ENCODE results near the gene SERPINB4.
"Not testable (repeated sequence)": the region's sequence is repeated elsewhere in the genome, so short reads cannot be mapped to it uniquely, and the experiment has no call there.

The SERPINB4 gene

GRCh38 chr18:63644142-63644541 is at the start of gene SERPINB4:
Gene SERPINB4 (minus strand): TSS chr18:63644256. CDS start chr18:63643577, 679 bp downstream.
- DNase-seq, result not testable (repeated sequence)

GRCh38 chr18:63689064-63689463 is 45.0 kb upstream of the SERPINB4 start:
- no peak for DNase-seq

GRCh38 chr18:63686871-63687270 is 42.8 kb upstream of the SERPINB4 start:
- no peak for DNase-seq

GRCh38 chr18:63684718-63685117 is 40.7 kb upstream of the SERPINB4 start:
- DNase-seq, result no peak

- DNase-seq, result no peak
These were observed 39.8 kb upstream of the SERPINB4 start for GRCh38 chr18:63683890-63684289.

- DNase-seq, result no peak
These were observed 39.1 kb upstream of the SERPINB4 start for GRCh38 chr18:63683152-63683551.

GRCh38 chr18:63681449-63682340 is 37.6 kb upstream of the SERPINB4 start:
- peak; percentile 52 for DNase-seq

GRCh38 chr18:63679820-63680606 is 36.0 kb upstream of the SERPINB4 start:
- no peak for DNase-seq

- no peak for DNase-seq
These were observed 33.6 kb upstream of the SERPINB4 start for GRCh38 chr18:63677500-63678225.

- DNase-seq, result peak; percentile 16
These were observed 32.7 kb upstream of the SERPINB4 start for GRCh38 chr18:63676526-63677323.

GRCh38 chr18:63664571-63664970 is 20.5 kb upstream of the SERPINB4 start:
- no peak for DNase-seq

GRCh38 chr18:63661750-63662149 is 17.7 kb upstream of the SERPINB4 start, which contains the start of gene SERPINB3:
Gene SERPINB3 (minus strand): TSS chr18:63661893. CDS start chr18:63661216, 677 bp downstream.
- DNase-seq, result not testable (repeated sequence)

- DNase-seq, result not testable (repeated sequence)
These were observed 14.9 kb upstream of the SERPINB4 start for GRCh38 chr18:63658920-63659319.

GRCh38 chr18:63650271-63650670 is 6.2 kb upstream of the SERPINB4 start:
- not testable (repeated sequence) for DNase-seq

GRCh38 chr18:63648241-63648640 is 4.2 kb upstream of the SERPINB4 start:
- DNase-seq, result no peak

GRCh38 chr18:63646936-63647335 is 2.9 kb upstream of the SERPINB4 start:
- no peak for DNase-seq

- not testable (repeated sequence) for DNase-seq
These were observed 638 bp upstream of the SERPINB4 start for GRCh38 chr18:63644694-63645093.

- DNase-seq, result not testable (repeated sequence)
These were observed 1.2 kb downstream of the SERPINB4 start for GRCh38 chr18:63642668-63643356.

GRCh38 chr18:63641157-63641680 is 2.8 kb downstream of the SERPINB4 start:
- not testable (repeated sequence) for DNase-seq

- no peak for DNase-seq
These were observed 6.4 kb downstream of the SERPINB4 start for GRCh38 chr18:63637703-63638102.

GRCh38 chr18:63627819-63628218 is 16.2 kb downstream of the SERPINB4 start:
- no peak for DNase-seq
